ENCODE measurements around the gene PGGT1B.
A peak's percentile ranks its signal among the peaks of the same experiment; 100 is the strongest.
"Not testable (repeated sequence)": the region's sequence is repeated elsewhere in the genome, so short reads cannot be mapped to it uniquely, and the experiment has no call there.

Gene PGGT1B

DNA sequence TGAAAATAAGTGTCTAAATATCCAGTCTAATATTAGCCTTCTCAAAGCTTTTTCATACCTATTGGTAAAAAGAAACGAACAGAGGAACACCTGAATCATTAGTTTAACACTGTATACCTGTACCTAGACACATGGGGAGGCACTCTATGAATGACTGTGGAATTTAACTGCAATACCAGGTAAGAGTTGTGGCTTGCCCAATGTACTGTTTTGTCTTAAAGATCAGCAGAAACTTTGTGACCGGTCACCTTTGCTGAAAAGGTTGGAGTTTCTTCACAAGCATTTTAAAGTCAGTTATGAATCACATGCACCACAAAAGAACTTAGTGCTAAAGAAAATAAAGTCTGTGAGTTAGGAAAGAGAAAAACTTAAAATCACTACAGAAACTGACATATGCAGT, 2.4 kb downstream of the PGGT1B start:
- TF ChIP-seq, protein P1, sequence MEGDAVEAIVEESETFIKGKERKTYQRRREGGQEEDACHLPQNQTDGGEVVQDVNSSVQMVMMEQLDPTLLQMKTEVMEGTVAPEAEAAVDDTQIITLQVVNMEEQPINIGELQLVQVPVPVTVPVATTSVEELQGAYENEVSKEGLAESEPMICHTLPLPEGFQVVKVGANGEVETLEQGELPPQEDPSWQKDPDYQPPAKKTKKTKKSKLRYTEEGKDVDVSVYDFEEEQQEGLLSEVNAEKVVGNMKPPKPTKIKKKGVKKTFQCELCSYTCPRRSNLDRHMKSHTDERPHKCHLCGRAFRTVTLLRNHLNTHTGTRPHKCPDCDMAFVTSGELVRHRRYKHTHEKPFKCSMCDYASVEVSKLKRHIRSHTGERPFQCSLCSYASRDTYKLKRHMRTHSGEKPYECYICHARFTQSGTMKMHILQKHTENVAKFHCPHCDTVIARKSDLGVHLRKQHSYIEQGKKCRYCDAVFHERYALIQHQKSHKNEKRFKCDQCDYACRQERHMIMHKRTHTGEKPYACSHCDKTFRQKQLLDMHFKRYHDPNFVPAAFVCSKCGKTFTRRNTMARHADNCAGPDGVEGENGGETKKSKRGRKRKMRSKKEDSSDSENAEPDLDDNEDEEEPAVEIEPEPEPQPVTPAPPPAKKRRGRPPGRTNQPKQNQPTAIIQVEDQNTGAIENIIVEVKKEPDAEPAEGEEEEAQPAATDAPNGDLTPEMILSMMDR (conservative IDR thresholded peaks at IDR 0.05; ENCODE audit: low read length), result no peak
- TF ChIP-seq EZH2phosphoT487 (IDR thresholded peaks at IDR 0.05; ENCODE audit: borderline replicate concordance), result no peak
- Histone ChIP-seq H3K27me3 (ENCODE audit: insufficient read depth, low read length, poor library complexity, severe bottlenecking) (no peaks in the 10 kb centered on the region), H2AFZ (ENCODE audit: low read length) (no peak overlapping the region), H3K4me2 (ENCODE audit: low read depth, low read length, poor library complexity, severe bottlenecking) (peak overlapping the region; percentile 95), H3K4me1 (ENCODE audit: insufficient read depth, low read length, poor library complexity, severe bottlenecking) (peaks cover 15% of the 10 kb centered on the region), H3K36me3 (ENCODE audit: insufficient read depth, low read length) (no peaks in the 10 kb centered on the region), H3F3A (ENCODE audit: low read depth) (no peaks in the 10 kb centered on the region), H4K20me1 (ENCODE audit: insufficient read depth, low read length, poor library complexity, severe bottlenecking) (peaks cover 34% of the 10 kb centered on the region), H3K79me2 (ENCODE audit: insufficient read depth, low read length) (peaks cover 63% of the 10 kb centered on the region), H3K9me2 (replicated peaks; ENCODE audit: low read depth, low read length) (no peaks in the 10 kb centered on the region), H3K9ac (ENCODE audit: low read depth, low read length, poor library complexity, severe bottlenecking) (no peak overlapping the region), H3K4me3 (ENCODE audit: low read length, poor library complexity, severe bottlenecking) (peak overlapping the region; percentile 98), H3K9me3 (ENCODE audit: insufficient read depth, low read depth, low read length) (no peaks in the 10 kb centered on the region)

DNA sequence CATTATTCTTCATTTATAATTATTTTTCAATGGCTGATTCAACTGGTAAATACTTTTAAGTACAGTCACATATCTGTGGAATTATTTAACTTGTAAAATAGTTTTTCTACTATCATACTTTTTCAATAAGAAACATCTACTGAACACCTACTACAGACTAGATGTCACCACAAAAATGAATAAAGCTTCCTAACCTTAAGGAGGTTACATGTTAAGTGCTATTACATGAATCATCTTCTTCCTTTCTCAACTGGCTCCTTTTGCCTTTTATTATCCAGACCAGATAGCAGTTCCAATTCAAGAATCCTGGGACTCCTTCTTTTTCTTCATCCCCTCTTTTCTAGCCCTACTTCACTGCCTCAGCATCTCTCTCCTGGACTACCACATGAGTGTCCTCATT, 4.7 kb downstream of the PGGT1B start:
- Histone ChIP-seq H3K4me3 (ENCODE audit: low read length, poor library complexity, severe bottlenecking) (peak overlapping the region; percentile 44), H3K9me3 (ENCODE audit: insufficient read depth, low read depth, low read length) (no peaks in the 10 kb centered on the region), H3K36me3 (ENCODE audit: insufficient read depth, low read length) (no peaks in the 10 kb centered on the region), H2AFZ (ENCODE audit: low read length) (no peak overlapping the region), H3K4me1 (ENCODE audit: insufficient read depth, low read length, poor library complexity, severe bottlenecking) (peaks cover 11% of the 10 kb centered on the region), H4K20me1 (ENCODE audit: insufficient read depth, low read length, poor library complexity, severe bottlenecking) (peaks cover 42% of the 10 kb centered on the region), H3F3A (ENCODE audit: low read depth) (no peaks in the 10 kb centered on the region), H3K9ac (ENCODE audit: low read depth, low read length, poor library complexity, severe bottlenecking) (no peak overlapping the region), H3K79me2 (ENCODE audit: insufficient read depth, low read length) (peaks cover 83% of the 10 kb centered on the region), H3K9me2 (replicated peaks; ENCODE audit: low read depth, low read length) (no peaks in the 10 kb centered on the region), H3K4me2 (ENCODE audit: low read depth, low read length, poor library complexity, severe bottlenecking) (peak overlapping the region; percentile 95), H3K27me3 (ENCODE audit: insufficient read depth, low read length, poor library complexity, severe bottlenecking) (no peaks in the 10 kb centered on the region)
- TF ChIP-seq EZH2phosphoT487 (IDR thresholded peaks at IDR 0.05; ENCODE audit: borderline replicate concordance), result no peak
- TF ChIP-seq, protein P1 (conservative IDR thresholded peaks at IDR 0.05; ENCODE audit: low read length), result no peak

DNA sequence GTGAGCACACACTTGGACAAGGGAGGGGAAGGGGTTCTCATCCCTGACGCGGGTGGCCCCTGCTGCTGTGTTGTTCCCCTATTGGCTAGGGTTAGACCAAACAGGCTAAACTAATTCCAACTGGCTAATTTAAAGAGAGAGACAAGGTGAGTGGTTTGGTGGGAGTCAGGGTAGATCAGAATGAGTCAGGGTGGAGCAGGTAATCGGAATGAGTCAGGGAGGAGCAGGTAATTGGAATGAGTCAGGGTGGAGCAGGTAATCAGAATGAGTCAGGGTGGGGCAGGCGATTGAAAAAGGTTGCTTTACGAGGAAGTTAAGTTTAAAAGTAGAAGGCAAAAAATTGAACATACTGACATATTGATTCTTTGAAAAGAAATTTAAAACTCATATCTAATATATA, 13.3 kb downstream of the PGGT1B start:
- H3K9me3 ChIP-seq (ENCODE audit: insufficient read depth, low read depth, low read length); H2AFZ ChIP-seq (ENCODE audit: low read length); H3K36me3 ChIP-seq (ENCODE audit: insufficient read depth, low read length); H3K9me2 ChIP-seq (replicated peaks; ENCODE audit: low read depth, low read length); H3K4me2 ChIP-seq (ENCODE audit: low read depth, low read length, poor library complexity, severe bottlenecking); H3K9ac ChIP-seq (ENCODE audit: low read depth, low read length, poor library complexity, severe bottlenecking); H3F3A ChIP-seq (ENCODE audit: low read depth); H3K27me3 ChIP-seq (ENCODE audit: insufficient read depth, low read length, poor library complexity, severe bottlenecking); H3K4me3 ChIP-seq (ENCODE audit: low read length, poor library complexity, severe bottlenecking); H3K4me1 ChIP-seq (ENCODE audit: insufficient read depth, low read length, poor library complexity, severe bottlenecking): not testable (repeated sequence)
- H4K20me1 ChIP-seq (ENCODE audit: insufficient read depth, low read length, poor library complexity, severe bottlenecking), result peaks cover 11% of the 10 kb centered on the region
- H3K79me2 ChIP-seq (ENCODE audit: insufficient read depth, low read length), result peaks cover 16% of the 10 kb centered on the region; the same call in 1 of the 2 replicates

DNA sequence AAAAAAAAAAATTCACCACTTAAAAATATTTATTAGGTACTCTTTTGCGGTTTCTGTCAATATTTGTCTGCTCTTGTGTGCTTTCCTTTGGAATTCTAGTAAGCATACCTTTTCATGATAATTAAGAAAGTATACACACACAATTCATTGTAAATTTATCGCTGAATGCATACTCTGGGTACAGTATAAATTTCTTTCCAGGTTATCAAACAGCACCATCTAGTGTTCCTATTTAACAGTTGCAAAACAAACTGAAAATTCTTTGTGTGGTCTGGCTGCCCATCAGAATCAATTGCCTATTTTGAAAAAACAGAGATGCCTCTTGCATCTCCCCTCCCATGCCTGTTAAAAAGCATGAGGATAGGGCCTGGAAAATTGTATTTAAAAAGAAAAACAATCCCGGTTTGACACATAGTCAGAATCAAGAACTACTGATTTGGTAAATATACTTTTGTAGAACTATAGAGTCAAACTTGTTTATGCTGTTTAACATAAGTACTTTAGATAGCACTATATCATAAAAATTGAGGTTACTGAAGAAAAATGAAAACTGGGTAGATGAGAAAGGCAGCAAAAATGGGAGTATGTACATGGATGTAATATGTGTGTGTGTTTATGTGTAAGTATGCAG, 16.2 kb downstream of the PGGT1B start:
- Histone ChIP-seq H3F3A (ENCODE audit: low read depth) (no peaks in the 10 kb centered on the region), H2AFZ (ENCODE audit: low read length) (no peak overlapping the region), H4K20me1 (ENCODE audit: insufficient read depth, low read length, poor library complexity, severe bottlenecking) (peaks cover 8% of the 10 kb centered on the region), H3K9me3 (ENCODE audit: insufficient read depth, low read depth, low read length) (no peaks in the 10 kb centered on the region), H3K27me3 (ENCODE audit: insufficient read depth, low read length, poor library complexity, severe bottlenecking) (no peaks in the 10 kb centered on the region), H3K9me2 (replicated peaks; ENCODE audit: low read depth, low read length) (no peaks in the 10 kb centered on the region), H3K36me3 (ENCODE audit: insufficient read depth, low read length) (no peaks in the 10 kb centered on the region), H3K79me2 (ENCODE audit: insufficient read depth, low read length) (no peaks in the 10 kb centered on the region), H3K4me1 (ENCODE audit: insufficient read depth, low read length, poor library complexity, severe bottlenecking) (no peaks in the 10 kb centered on the region), H3K9ac (ENCODE audit: low read depth, low read length, poor library complexity, severe bottlenecking) (no peak overlapping the region), H3K4me2 (ENCODE audit: low read depth, low read length, poor library complexity, severe bottlenecking) (no peak overlapping the region), H3K4me3 (ENCODE audit: low read length, poor library complexity, severe bottlenecking) (no peak overlapping the region)
- TF ChIP-seq, protein P1 (conservative IDR thresholded peaks at IDR 0.05; ENCODE audit: low read length), result peak; percentile 60
- no peak for TF ChIP-seq EZH2phosphoT487 (IDR thresholded peaks at IDR 0.05; ENCODE audit: borderline replicate concordance)

All from Loucy (cell line).